Left lobe of liver (tissue), 2 donors: ENCODE measurements around the gene AGFG2. TPM values are rescaled to one million over a fixed set of nuclear protein-coding genes. Genes with fewer than 3 reads are reported as not detected.
"Not testable (repeated sequence)": the region's sequence is repeated elsewhere in the genome, so short reads cannot be mapped to it uniquely, and the experiment has no call there.

ENCODE experiments used
- ATAC-seq: fragments of 200-7000 bp; cut with Tn5 transposase; one replicate; pipeline ENCODE4 v1.9.1; 2020; ENCODE audit warnings: mild to moderate bottlenecking, moderate library complexity
- DNase-seq: peaks from one replicate; pipeline ENCODE4 v3.0.0-alpha.2; 2020; ENCODE audit warnings: low spot score
- total RNA-seq: library from RNA; stranded (reverse); gene quantifications from one replicate; pipeline ENCODE4 v1.2.1, GENCODE V29; 2021
- donor health status: DM: no; HTN: no; CAD: no; lungs with moderate emphysema.
- donor health status: DM: no; HTN: yes; CAD: no.

Gene AGFG2
- total RNA-seq, 1 donor from 2014 or later: 87.8 TPM

DNA sequence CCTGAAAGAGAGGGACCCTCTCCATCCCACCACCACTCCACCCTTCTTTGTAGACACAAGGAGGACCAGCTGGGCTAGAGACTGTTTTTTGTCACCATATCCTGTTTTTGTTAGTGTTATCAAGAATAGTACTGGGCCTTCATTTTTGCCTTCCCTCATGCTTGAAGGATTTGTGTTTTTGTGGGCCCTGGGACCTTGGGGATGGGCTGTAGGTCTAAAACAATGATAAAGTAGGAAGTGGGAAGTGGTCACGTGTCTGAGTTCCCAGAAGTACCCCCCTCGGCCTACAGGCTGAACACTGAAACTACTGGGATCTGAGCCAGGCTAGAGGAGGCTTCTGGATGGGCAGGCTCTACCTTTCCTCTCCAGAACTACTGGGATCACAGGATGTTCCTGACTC is 8.9 kb downstream of the AGFG2 start:
- DNase-seq (no peak), ATAC-seq (peak; percentile 9)

DNA sequence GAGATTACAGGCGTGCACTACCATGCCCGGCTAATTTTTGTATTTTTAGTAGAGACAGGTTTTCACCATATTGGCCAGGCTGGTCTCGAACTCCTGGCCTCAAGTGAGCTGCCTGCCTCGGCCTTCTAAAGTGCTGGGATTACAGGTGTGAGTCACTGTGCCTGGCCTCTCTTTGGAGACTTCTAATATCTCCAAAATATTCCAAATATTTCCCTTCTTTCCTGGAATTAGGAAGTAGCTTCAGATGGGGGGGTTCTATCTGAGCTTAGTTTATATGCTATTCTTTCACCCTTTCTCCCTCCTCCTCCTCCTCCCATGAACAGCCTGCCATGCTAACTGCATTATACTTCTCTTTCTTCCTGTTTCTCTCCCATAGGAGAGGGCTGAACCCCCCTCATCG is 9.4 kb downstream of the AGFG2 start:
- ATAC-seq, DNase-seq: not testable (repeated sequence)

DNA sequence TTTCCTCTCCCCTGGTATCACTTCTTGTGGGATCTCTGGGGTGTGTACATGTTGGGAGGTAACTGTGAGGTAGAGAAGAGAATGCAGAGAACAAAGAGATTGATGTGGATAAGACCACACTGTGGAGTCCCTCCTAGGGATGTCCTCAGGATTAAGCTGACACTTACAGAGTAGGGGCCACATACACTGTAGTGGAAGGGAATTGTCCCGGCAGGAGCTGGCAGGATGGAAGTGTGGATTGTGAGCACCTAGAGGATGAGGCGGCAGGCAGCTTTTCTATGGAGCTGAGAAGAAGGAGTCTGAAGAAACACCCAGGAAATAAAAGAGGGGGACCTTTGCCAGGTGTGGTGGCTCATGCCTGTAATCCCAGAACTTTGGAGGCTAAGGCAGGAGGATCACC is 13.5 kb downstream of the AGFG2 start:
- no peak for DNase-seq
- ATAC-seq: no peak

DNA sequence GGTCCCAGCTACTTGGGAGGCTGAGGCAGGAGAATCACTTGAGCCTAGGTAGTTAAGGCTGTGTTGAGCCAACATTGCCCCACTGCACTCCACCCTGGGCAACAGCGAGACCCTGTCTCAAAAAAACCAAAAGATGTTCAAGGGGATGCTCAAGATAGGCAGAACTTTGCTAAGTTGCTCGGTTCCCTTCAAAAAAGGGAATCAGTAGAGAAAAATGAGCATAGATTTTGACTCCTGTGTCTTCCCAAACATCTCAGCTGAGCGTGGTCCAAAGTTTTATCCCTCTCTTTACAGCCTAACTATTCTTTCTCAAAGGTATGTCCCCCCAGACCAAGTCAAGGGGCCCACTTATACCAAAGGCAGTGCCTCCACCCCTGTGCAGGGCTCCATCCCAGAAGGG is 14.0 kb downstream of the AGFG2 start:
- DNase-seq: no peak
- ATAC-seq: no peak

DNA sequence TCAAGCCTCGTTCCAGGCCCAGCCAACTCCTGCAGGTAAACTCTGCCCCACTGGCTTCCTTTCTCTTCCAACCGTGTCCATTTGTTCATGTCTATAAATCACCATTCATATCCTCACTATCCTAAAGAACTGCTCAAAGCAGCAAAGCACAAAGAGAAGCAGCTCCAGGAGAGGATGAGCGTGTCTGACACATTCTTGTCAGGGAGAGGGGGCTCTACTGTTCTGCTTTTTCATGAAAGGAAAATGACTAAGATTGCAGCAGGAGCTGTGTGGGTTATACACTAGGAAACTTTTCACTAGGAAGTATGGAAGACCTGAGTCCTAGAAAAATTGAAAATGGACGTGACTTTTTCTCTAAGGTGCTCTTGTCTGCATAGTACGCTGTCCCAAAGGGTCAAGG is 16.7 kb downstream of the AGFG2 start:
- no peak for ATAC-seq
- no peak for DNase-seq

DNA sequence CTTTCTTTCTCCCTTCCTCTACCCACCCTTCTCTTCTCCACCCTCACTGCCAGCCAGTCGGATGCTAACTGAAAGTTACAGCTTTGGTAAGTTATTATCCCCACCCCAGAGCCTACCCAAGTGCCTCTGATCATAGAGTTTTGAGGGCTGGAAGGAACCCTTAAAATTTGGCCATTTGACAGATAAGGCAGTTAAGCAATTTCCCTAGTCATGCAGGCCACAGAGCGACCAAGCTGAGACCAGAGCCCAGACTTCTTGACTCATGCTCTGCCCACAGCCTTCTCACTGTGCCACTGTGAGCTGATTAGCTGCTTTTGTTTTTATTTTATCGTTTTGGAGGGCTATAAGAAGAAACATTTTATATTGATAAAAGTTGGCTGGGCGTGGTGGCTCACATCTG is 17.5 kb downstream of the AGFG2 start:
- ATAC-seq (peak; percentile 50), DNase-seq (no peak)

DNA sequence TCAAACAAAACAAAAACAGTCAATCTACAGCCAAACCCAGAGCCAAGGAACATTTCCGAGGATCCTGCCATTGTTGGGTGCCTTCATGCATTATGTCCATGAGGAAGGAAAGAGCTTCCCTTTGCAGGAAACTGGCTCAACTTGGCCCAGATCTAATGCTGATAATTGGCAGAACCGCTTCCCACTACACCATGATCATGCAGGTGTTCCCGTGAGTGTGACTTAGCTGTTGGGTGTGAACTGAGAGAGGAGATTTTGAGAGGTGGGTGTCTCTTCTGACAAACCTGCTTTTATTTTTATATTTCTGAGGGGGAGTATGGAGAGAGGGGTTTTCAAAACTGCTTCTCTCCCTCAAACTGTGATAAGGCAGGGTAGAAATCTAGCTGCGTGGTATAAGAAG is 20.1 kb downstream of the AGFG2 start:
- ATAC-seq (no peak), DNase-seq (no peak)

DNA sequence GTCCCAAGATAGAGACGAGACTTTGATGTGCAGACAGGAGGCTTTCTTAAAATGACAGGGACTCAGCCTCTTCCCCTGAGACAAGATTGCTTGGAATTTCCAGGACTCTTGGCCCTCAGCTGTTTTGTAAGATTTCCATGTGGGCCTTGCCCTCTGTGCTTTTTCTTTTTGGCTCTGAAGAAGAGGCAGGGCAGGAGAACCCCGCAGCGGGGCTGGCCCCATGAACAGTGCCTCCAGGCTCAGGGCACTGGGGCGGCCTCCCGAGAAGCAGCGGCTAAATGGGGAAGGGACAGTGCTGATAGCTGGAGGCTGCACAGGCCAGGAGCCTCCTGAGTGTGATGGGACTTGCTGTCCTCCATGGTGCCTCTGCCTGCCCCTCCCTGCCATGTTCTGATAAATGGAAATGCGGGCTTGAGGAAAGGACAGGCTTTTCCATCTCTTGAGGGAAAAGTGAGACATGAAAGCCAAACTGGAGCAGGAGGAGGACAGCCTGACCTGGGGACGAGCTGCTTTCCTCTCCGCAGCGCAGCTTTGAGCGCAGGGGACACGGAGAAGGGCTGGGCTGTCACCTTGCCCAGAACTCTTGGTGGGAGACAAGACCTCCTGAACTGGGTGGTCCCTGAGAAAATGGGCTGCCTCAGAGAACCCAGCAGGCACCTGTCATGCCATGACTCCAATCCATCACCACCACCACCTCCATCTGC is 22.6 kb downstream of the AGFG2 start:
- DNase-seq: no peak
- ATAC-seq: no peak

DNA sequence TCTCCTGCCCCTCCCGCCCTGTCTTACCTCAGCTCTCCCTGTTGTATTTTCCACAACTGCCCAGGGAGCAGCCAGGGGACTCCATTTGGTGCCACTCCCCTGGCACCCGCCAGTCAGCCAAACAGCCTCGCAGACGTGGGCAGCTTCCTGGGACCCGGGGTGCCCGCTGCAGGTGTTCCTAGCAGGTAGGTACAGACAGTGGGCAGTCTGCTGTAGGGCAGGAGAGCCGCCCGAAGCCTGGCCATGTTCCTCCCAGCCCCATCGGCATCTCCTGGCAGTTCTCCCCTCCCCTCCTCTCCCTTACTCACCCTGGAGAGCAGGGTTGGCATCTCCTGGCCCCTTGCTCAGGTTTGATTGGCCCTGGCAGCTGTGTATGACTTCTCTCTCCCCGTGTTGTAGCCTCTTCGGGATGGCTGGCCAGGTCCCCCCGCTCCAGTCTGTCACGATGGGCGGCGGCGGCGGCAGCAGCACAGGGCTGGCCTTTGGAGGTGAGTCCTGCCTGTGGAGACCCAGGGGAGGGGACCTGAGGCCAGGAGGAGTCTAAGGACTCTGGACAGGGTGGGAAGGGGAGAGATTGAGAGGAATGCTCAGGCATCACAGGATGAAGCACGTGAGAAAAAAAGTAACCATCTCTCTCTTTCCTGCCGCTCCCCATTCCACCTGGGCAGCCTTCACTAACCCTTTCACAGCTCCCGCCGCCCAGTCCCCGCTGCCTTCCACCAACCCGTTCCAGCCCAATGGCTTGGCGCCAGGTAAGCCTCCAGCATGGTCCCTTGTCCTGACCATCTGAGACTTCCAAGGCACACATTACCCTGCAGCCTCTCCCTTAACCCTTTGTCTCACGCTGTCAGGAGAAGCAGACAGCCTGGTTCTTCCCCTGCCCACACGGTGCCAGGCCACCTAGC is 23.4 kb downstream of the AGFG2 start:
- DNase-seq (peak; percentile 64), ATAC-seq (no peak)

DNA sequence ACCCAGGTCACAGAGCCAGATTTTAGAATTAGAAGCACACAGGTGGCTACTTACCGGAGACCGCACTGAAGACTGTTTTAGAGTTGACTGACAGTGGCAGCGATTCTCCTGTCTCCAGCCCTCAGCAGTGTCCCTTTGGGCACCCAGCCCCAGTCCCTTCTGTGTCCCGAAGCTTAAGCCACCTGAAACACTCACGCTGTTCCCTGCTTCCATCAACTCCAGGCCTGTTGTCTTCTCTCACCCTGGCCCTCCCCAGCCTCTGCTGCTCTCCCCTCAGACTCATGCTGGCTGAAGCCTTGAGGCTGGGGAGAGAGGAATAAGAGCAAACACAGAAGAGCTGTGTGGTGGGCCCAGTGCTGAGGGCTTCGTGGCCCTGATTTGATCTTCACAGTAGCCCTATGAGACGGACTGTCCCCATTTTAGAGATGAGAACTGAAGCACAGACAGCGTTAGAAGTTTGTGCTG is 24.1 kb downstream of the AGFG2 start:
- no peak for ATAC-seq

DNA sequence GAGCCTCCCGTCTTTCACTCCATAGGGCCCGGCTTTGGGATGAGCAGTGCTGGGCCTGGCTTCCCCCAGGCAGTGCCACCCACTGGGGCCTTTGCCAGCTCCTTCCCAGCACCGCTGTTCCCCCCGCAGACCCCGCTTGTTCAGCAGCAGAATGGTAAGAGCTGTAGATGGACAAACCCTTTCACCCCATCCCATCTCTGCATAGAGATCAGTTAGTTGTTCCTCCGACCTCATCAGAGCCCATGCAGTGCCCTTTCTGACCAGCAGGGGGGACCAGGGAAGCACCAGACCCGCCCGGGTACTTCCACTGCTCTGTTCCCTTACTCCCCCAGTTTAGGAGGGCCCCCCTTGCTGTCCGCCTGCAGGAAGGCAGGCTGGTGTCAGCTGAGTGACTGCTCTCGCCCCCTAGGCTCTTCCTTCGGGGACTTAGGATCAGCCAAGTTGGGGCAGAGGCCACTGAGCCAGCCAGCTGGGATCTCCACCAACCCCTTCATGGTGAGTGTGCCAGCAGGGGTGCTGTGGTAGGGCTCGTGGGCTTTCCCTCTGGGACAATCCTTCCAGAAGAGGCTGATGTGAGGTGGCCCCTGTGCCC is 24.9 kb downstream of the AGFG2 start:
- ATAC-seq (peak; percentile 30), DNase-seq (peak; percentile 82)

More for the DNA sequence above, 24.1 kb downstream of the AGFG2 start:
- DNase-seq: no peak

DNA sequence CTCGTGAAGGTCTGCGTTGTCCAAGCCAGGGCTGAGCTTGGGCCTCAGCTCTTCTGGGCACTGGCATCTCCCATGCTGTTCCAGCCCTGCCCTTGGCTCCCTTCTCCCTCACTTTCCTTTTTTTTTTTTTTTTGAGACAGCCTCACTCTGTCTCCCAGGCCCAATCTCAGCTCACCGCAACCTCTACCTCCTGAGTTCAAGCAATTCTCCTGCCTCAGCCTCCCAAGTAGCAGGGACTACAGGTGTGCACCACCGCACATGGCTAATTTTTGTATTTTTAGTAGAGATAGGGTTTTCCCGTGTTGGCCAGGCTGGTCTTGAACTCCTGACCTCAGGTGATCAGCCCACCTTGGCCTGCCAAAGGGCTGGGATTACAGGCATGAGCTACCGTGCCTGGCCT is 25.4 kb downstream of the AGFG2 start:
- DNase-seq, ATAC-seq: not testable (repeated sequence)

DNA sequence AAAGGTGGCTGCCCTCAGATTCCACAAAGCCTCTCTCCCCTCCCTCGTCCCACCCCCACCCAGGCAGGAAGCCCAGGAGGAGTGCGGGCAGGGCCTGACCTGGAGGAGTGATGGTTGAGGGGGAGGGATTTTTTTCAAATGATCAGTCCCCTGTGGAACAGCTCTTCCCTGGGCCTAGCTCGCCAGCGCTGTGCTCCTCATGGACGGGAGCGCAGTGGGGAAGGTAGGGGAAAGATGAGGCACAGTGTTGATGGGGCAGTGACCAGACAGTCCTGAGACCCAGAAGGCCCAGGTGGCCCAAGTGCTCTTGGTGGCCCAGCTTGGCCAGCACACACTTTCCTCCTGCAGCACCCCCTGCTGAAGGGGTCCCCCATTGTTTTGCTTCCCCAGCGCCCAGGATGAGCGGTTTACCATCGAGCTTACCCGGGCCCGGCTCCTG is 26.1 kb downstream of the AGFG2 start:
- ATAC-seq: peak; percentile 2
- DNase-seq: peak; percentile 80

DNA sequence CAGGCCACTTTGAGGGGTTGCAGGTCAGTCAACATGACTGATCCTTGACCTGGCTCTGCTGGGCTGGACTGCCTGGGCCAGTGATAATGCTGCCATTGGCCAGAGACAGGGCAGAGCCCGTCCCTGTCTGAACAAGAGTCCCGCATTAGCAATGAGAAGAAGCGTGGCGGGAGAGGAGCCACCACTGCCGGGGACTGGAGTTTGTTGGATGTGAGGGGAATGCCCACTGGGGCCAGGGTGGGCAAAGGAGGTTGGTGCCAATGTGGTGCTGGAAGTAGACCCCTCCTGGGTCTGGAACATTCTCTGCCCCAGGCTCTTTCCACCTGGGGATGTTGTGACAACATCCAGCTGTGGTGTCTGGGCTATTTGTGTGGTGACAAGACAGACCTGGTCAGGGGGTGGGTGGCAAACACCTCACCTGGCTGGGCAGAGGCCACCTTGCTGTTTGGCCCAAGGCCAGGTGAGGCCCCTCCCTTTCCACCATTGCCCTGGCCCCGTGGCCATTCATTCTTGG is 27.1 kb downstream of the AGFG2 start:
- ATAC-seq (peak; percentile 9), DNase-seq (peak; percentile 82)

DNA sequence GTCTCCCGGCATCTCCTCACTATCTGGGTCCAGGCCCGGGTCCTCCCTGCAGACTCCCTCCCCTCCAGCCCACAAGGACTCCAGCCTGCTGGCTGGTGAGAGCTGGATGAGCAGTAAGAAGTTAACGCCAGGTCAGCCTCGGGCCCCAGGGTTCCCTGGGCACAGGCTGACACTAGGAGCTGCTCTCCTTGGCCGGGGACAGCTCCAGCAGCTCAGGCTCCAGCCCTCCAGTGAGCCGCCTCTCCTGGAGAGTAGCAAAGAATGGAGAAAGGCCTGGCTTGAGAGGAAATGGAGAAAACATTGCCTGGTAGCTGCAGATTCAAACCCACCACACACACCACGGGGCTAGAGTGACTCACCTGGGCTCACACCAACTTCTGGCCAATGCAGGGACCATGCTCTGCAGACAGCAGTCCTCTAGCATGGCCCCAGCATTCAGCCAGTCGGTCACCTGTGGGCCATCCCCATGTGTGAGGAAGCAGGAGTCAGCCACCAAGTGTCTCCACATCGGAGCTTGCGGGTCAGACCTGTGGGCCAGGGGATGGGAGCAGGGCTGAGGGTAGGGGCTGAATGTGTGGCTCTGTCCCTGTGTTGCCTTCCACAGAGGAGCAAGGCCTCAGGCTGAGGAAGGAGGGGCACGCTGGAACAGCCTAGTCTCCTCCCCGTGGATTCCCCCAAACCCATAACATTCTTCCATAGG is 28.2 kb downstream of the AGFG2 start:
- ATAC-seq: no peak
- DNase-seq: no peak

DNA sequence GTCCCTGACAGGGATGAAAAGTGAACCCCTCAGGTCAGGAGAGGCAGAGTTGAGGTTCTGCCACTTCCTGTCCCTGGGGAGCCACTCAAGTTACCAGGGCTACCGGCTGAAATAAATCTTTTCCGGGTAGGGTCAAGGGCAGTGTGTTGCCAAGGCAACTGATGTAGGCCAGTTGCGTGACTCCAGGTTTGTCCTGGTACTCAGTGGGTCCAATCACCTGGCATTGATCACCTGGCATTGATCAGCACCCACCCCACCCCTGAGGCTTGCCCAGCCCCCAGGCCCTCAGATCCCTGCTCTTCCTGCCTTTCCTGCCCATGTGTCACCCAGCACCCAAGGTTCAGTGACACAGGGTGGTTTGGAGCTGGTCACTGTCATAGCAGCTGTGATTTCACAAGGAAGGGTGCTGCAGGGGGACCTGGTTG is 28.8 kb downstream of the AGFG2 start:
- DNase-seq (peak; percentile 88), ATAC-seq (peak; percentile 12)

DNA sequence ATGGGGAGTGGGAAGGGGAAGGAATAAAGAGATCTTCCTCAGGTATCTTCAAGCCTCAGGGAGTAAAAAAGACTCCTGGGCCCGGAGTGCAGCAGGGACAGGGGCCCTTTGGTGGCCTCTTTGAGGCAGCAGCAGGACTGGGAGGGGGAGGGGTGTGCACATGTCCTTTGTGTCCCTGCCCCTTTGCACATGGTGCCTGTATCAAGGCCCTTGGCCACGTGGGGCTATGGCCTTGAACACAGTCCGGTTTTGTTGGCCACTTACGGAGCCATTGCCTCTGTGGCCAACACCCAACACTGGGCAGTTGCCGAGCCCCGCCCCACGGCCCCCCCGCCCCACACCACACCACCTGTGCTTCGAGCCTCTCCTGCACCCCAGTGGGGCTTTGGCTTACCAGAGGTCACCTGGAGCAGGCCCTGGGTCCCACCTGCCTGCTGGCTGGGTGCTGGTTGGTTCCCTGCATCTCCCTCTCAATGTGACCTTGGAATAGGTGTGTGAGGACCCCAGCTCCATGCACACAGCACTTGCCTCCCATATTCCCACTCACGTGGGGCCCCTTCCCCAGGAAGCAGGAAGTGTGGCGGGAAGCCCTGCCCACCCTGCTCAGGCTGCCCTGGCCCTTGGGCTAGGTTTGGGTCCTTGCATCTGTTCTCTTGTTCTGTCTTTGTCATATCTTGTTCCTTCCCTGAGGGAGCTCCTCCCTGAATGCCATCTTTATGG is 29.3 kb downstream of the AGFG2 start:
- ATAC-seq (peak; percentile 44), DNase-seq (peak; percentile 98)

DNA sequence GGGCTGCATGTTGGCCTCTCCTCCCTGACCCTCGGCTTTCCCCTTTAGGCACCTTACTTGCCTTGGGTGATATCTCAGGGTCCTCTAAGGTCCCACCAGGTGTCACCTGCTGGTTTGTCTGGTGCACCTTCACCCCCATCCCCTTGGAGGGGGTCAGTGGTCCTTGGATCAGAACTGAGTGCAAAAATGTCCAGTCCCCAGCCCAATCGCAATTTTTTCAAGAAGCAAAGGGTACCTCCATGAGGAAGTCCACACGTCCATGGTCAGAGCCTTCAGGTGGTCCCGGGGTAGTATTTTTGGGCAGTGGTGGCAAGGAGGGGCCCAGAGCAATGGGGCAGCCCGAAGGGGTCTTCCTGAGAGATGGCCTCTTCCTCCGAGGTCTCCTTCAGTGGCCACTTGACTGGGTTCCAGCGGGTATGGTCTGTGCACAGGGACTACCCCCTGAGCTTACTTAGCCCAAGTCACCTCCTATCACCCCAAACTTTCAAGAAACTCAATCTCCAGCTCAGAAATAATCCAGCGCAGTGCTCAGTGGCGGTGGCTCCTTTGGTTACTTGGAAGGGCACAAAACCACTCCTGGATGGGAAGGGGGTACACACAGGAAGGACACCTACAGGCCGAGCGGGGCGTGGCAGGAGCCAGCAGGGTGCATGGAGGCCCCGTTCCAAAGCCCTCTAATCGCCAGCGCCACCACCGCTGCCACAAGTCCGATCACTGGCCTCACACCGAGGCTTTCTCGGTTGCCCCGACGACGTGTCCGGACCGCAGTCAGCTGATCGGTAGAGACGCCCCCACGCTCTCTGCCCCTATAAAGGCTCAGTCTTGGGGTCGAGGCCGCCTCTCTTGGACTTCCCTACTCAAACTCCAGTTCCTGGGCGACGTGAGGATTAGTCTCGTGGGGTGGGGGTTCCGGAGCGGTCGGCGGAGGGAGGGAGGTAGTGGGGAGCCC is 30.2 kb downstream of the AGFG2 start:
- peak; percentile 96 for DNase-seq
- ATAC-seq: peak; percentile 54
